MCF 10A (cell line): Measurements from ENCODE around the gene PTPRN2. TPM values are rescaled to one million over a fixed set of nuclear protein-coding genes. Genes with fewer than 3 reads are reported as not detected.
A peak's percentile ranks its signal among the peaks of the same experiment; 100 is the strongest.
"Not testable (repeated sequence)": the region's sequence is repeated elsewhere in the genome, so short reads cannot be mapped to it uniquely, and the experiment has no call there.

Source experiments
- BruUV-seq: library from RNA; stranded (reverse); fragments of 400-500 nt; replicated peaks from 2 replicates; lab custom pipeline; 2021; lab: Mats Ljungman, UMichigan
- CTCF ChIA-PET: fragments of 300-600 bp; sonication (Branson Sonifier 250); formaldehyde crosslinking; extraction: SDS; loops from one replicate; lab custom pipeline; 2021; ENCODE audit warnings: antibody characterized with exemption, inconsistent platforms; lab: Yijun Ruan, JAX
- POLR2A ChIA-PET: fragments of 300-600, 350-650 bp; sonication (Branson Sonifier 250); formaldehyde crosslinking; extraction: SDS; loops from one replicate; lab custom pipeline; 2020; ENCODE audit warnings: antibody characterized with exemption, inconsistent platforms; lab: Yijun Ruan, JAX
- DNase-seq: peaks from one replicate; pipeline ENCODE4 v3.0.0-alpha.2; 2018; ENCODE audit not compliant: unreplicated experiment
- H3K27ac Mint-ChIP-seq: one replicate; pipeline ENCODE4 v1.8.0; 2022; ENCODE audit warnings: mild to moderate bottlenecking, low read depth, mixed read lengths; ENCODE audit not compliant: unreplicated experiment
- H3K27me3 Mint-ChIP-seq: one replicate; pipeline ENCODE4 v1.8.0; 2022; ENCODE audit warnings: mixed read lengths; ENCODE audit not compliant: insufficient read depth, unreplicated experiment
- H3K36me3 Mint-ChIP-seq: one replicate; pipeline ENCODE4 v1.8.0; 2022; ENCODE audit warnings: mild to moderate bottlenecking, moderate library complexity, mixed read lengths; ENCODE audit not compliant: insufficient read depth, unreplicated experiment
- H3K4me1 Mint-ChIP-seq: one replicate; pipeline ENCODE4 v1.8.0; 2022; ENCODE audit warnings: mixed read lengths; ENCODE audit not compliant: insufficient read depth, unreplicated experiment
- H3K4me3 Mint-ChIP-seq: one replicate; pipeline ENCODE4 v1.8.0; 2022; ENCODE audit warnings: mild to moderate bottlenecking, moderate library complexity, mixed read lengths; ENCODE audit not compliant: unreplicated experiment
- H3K9me3 Mint-ChIP-seq: one replicate; pipeline ENCODE4 v1.8.0; 2022; ENCODE audit warnings: mixed read lengths; ENCODE audit not compliant: unreplicated experiment
- intact Hi-C: fragments of 100-400 bp; cut with micrococcal nuclease; formaldehyde crosslinking; loops from 2 replicates; pipeline ENCODE4 v1.14.1; 2022
- total RNA-seq: library from RNA; stranded (reverse); gene quantifications from 2 replicates; pipeline ENCODE4 v1.2.3, GENCODE V29; 2022
- TF ChIP-seq, protein P1 (sequence below): fragments of 200-600 bp; IDR thresholded peaks from one replicate; pipeline ENCODE4 v1.8.0; 2022; ENCODE audit warnings: antibody characterized with exemption, mild to moderate bottlenecking; ENCODE audit not compliant: unreplicated experiment

PTPRN2 gene
- total RNA-seq, 1 experiment from 2014 or later = 4.5 TPM

DNA sequence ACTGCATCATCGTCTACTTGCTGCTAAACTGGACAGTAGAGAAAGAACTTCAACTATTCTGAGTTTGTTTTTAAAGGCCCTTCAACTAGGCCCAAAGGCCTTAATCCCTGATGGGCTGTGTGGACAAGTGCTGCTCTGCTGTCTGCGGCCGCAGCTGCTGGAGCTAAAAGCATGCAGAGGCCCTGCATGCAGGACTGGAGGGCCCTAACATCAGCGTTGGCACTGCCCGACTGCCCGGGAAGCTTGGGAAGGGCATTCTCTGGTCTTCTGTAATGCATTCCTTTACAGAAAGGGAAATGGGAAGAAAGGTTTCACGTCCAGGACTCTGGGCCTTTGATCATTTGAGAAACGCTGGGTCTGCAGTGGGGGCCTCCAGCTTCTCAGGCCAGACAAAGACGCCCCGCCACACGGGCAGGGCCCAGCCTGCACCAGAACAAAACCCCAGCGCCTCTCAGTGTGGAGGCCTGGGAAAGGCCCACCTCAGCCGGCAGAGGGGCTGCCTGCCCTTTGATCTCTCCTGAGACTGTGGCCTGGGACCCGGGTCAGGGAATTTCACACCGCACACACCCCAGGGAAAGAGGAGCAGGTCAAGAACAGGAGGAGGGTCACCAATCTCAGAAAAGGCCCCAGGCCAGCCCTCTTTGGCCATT, 1021.5 kb downstream of the PTPRN2 start:
- peaks cover 6% of the 10 kb centered on the region for H3K9me3 Mint-ChIP-seq

DNA sequence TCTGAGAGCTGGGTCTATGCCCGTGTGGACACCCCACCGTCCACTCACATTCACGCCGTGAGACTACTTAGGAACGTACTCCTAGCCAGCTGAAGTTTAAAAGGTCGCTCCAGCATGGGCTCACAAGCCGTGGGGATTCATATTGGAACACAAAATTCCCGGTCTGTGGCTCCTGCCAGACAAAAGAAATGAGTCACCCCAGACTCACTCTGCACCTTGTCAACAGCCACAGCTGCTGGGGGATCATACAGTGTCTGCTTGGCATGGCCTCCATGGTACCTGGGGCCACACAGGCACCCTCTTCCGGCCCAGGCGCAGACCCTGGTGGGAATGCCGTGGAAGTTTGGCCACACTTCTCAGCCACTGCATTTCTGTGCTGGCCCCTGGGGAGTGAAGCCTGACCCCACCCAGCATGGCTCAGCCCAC, 1022.4 kb downstream of the PTPRN2 start:
- TF ChIP-seq, protein P1, sequence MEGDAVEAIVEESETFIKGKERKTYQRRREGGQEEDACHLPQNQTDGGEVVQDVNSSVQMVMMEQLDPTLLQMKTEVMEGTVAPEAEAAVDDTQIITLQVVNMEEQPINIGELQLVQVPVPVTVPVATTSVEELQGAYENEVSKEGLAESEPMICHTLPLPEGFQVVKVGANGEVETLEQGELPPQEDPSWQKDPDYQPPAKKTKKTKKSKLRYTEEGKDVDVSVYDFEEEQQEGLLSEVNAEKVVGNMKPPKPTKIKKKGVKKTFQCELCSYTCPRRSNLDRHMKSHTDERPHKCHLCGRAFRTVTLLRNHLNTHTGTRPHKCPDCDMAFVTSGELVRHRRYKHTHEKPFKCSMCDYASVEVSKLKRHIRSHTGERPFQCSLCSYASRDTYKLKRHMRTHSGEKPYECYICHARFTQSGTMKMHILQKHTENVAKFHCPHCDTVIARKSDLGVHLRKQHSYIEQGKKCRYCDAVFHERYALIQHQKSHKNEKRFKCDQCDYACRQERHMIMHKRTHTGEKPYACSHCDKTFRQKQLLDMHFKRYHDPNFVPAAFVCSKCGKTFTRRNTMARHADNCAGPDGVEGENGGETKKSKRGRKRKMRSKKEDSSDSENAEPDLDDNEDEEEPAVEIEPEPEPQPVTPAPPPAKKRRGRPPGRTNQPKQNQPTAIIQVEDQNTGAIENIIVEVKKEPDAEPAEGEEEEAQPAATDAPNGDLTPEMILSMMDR = no peak
- intact Hi-C loops = no loop called here
- H3K36me3 Mint-ChIP-seq = no peaks in the 10 kb centered on the region
- H3K4me3 Mint-ChIP-seq = no peak overlapping the region
- H3K27me3 Mint-ChIP-seq = no peaks in the 10 kb centered on the region
- H3K27ac Mint-ChIP-seq = no peak overlapping the region
- BruUV-seq = no TSS peak
- peak; percentile 56 for DNase-seq
- ChIA-PET POLR2A (interaction anchor here (0.7 kb wide), 1 partner anchor 239 kb away, joined by 3 read pairs; no protein-coding TSS in a partner anchor), CTCF (no interaction called here)
- peaks cover 6% of the 10 kb centered on the region for H3K9me3 Mint-ChIP-seq
- peaks cover 6% of the 10 kb centered on the region for H3K4me1 Mint-ChIP-seq

More for the DNA sequence above, 1021.5 kb downstream of the PTPRN2 start:
- TF ChIP-seq, protein P1 = no peak
- Mint-ChIP-seq H3K27me3 (no peaks in the 10 kb centered on the region), H3K36me3 (peaks cover 6% of the 10 kb centered on the region), H3K4me3 (no peak overlapping the region), H3K4me1 (peaks cover 6% of the 10 kb centered on the region), H3K27ac (no peak overlapping the region)
- ChIA-PET POLR2A (no interaction called here), CTCF (no interaction called here)
- BruUV-seq = no TSS peak
- DNase-seq = no peak
- intact Hi-C loops = no loop called here

DNA sequence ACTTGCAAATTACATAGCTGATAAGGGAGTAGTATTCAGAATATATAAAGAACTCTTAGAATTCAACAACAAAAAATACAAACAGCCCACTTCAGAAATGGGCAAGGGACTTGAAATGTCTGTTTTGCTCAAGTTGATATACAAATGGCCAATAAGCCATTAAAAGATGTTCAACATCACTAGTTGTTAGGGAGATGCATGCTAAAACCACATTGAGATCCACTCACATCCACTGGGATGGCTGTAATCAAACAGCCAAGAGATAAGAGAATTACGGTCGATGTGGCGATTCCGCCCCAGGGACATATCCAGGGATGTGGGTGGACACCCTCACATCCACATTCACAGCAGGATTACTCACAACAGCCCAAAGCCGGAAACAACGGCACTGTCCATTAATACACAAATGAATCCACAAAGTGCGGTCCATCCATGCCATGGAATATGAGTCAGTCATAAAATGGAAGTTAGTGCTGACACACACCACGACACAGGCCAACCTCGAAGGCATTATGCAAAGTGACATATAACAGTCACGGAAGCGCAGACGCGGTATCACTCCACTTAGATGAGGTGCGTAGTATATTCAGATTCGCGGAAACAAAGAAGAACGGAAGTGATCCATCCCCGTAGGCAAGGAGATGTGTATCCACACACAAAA, 1023.0 kb downstream of the PTPRN2 start:
- H3K9me3 Mint-ChIP-seq = peaks cover 6% of the 10 kb centered on the region
- peaks cover 6% of the 10 kb centered on the region for H3K4me1 Mint-ChIP-seq
- BruUV-seq = no TSS peak
- intact Hi-C loops = no loop called here
- no peaks in the 10 kb centered on the region for H3K36me3 Mint-ChIP-seq
- CTCF ChIA-PET = no interaction called here
- no peak overlapping the region for H3K4me3 Mint-ChIP-seq
- peak; percentile 77 for DNase-seq
- POLR2A ChIA-PET = interaction anchor here (0.7 kb wide), 1 partner anchor 239 kb away, joined by 3 read pairs; no protein-coding TSS in a partner anchor
- H3K27me3 Mint-ChIP-seq = no peaks in the 10 kb centered on the region
- TF ChIP-seq, protein P1 = no peak
- no peak overlapping the region for H3K27ac Mint-ChIP-seq

DNA sequence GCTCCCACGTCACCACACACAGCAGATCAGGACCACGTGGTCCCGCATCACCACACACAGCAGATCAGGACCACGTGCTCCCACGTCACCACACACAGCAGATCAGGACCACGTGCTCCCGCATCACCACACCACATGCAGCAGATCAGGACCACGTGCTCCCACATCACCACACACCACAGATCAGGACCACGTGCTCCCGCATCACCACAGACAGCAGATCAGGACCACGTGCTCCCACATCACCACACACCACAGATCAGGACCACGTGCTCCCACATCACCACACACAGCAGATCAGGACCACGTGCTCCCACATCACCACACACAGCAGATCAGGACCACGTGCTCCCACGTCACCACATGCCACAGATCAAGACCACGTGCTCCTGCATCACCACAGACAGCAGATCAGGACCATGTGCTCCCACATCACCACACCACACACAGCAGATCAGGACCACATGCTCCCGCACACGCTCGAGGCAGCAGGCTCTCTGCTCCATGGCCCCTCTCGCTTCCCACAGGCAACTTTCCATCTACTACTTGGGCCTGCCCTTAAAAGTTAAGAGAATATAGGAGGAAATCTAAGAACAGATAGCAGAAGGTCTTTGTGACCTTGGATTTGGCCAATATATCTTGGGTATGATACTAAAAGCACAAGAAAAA, 1024.0 kb downstream of the PTPRN2 start:
- H3K27ac Mint-ChIP-seq, H3K36me3 Mint-ChIP-seq, CTCF ChIA-PET, intact Hi-C loops, BruUV-seq, H3K9me3 Mint-ChIP-seq, DNase-seq, POLR2A ChIA-PET, H3K27me3 Mint-ChIP-seq, H3K4me1 Mint-ChIP-seq, H3K4me3 Mint-ChIP-seq: not testable (repeated sequence)

DNA sequence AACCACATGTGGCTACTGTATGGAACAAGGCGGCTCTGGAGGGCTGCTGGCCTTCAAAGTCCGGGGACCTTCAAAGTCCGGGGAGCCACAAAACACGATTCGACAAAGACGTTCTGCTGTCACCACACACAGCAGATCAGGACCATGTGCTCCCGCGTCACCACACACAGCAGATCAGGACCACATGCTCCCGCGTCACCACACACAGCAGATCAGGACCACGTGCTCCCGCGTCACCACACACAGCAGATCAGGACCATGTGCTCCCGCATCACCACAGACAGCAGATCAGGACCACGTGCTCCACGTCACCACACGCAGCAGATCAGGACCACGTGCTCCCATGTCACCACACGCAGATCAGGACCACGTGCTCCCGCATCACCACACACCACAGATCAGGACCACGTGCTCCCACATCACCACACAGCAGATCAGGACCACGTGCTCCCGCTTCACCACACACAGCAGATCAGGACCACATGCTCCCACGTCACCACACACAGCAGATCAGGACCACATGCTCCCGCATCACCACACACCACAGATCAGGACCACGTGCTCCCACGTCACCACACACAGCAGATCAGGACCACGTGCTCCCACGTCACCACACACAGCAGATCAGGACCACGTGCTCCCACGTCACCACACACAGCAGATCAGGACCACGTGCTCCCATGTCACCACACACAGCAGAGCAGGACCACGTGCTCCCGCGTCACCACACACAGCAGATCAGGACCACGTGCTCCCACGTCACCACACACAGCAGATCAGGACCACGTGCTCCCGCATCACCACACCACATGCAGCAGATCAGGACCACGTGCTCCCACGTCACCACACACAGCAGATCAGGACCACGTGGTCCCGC, 1024.9 kb downstream of the PTPRN2 start:
- H3K9me3 Mint-ChIP-seq, H3K27me3 Mint-ChIP-seq, intact Hi-C loops, H3K4me3 Mint-ChIP-seq, H3K4me1 Mint-ChIP-seq, DNase-seq, H3K27ac Mint-ChIP-seq, H3K36me3 Mint-ChIP-seq, POLR2A ChIA-PET, BruUV-seq: not testable (repeated sequence)
- CTCF ChIA-PET = interaction anchor here (0.8 kb wide), 1 partner anchor 176 kb away, joined by 4 read pairs; no protein-coding TSS in a partner anchor
